BLaER1 (cell line): Measurements from ENCODE around the gene SP1.
"Not testable (repeated sequence)": the region's sequence is repeated elsewhere in the genome, so short reads cannot be mapped to it uniquely, and the experiment has no call there.

Experiments
- H3K27ac ChIP-seq: shearing (Covaris generic); formaldehyde crosslinking; 2 replicates; pipeline ENCODE4 v1.8.1; 2022
- H3K27me3 ChIP-seq: shearing (Covaris generic); formaldehyde crosslinking; 2 replicates; pipeline ENCODE4 v1.8.1; 2022
- H3K36me3 ChIP-seq: shearing (Covaris generic); formaldehyde crosslinking; 2 replicates; pipeline ENCODE4 v1.8.1; 2022
- H3K4me1 ChIP-seq: shearing (Covaris generic); formaldehyde crosslinking; 2 replicates; pipeline ENCODE4 v1.8.1; 2022
- H3K4me2 ChIP-seq: shearing (Covaris generic); formaldehyde crosslinking; 2 replicates; pipeline ENCODE4 v1.8.1; 2022
- H3K4me3 ChIP-seq: shearing (Covaris generic); formaldehyde crosslinking; 2 replicates; pipeline ENCODE4 v1.8.1; 2022
- H3K9ac ChIP-seq: shearing (Covaris generic); formaldehyde crosslinking; 2 replicates; pipeline ENCODE4 v1.8.1; 2022
- H3K9me3 ChIP-seq: shearing (Covaris generic); formaldehyde crosslinking; 2 replicates; pipeline ENCODE4 v1.8.1; 2022
- H4K20me1 ChIP-seq: shearing (Covaris generic); formaldehyde crosslinking; 2 replicates; pipeline ENCODE4 v1.8.1; 2022
- Cebpa-rat ChIP-seq: shearing (Covaris generic); IDR thresholded peaks from 2 replicates; pipeline ENCODE4 v1.8.1; 2022

SP1 gene

GRCh38 chr12:53379389-53380103 lies 430 bp upstream of the SP1 start:
- no peak for TF ChIP-seq Cebpa-rat
- H3K4me1 ChIP-seq: peaks cover 49% of the 10 kb centered on the region
- H3K9me3 ChIP-seq: no peaks in the 10 kb centered on the region
- peaks cover 27% of the 10 kb centered on the region for H3K36me3 ChIP-seq
- peak overlapping the region; percentile 75 for H3K27ac ChIP-seq
- H3K4me2 ChIP-seq: peak overlapping the region; percentile 73
- H3K9ac ChIP-seq: peak overlapping the region; percentile 68; the same call in 1 of the 2 replicates
- H4K20me1 ChIP-seq: peaks cover 38% of the 10 kb centered on the region
- peak overlapping the region; percentile 71 for H3K4me3 ChIP-seq
- H3K27me3 ChIP-seq: no peaks in the 10 kb centered on the region

- Histone ChIP-seq H3K27me3 (no peaks in the 10 kb centered on the region), H3K36me3 (peaks cover 42% of the 10 kb centered on the region), H4K20me1 (peaks cover 53% of the 10 kb centered on the region), H3K4me3 (peak overlapping the region; percentile 71), H3K27ac (peak overlapping the region; percentile 73), H3K4me2 (peak overlapping the region; percentile 90), H3K9me3 (no peaks in the 10 kb centered on the region), H3K9ac (peak overlapping the region; percentile 76), H3K4me1 (peaks cover 64% of the 10 kb centered on the region)
- TF ChIP-seq Cebpa-rat: no peak
These were observed 1.1 kb downstream of the SP1 start for GRCh38 chr12:53380794-53381730.

GRCh38 chr12:53381731-53382630 lies 2.0 kb downstream of the SP1 start:
- no peaks in the 10 kb centered on the region for H3K27me3 ChIP-seq
- peak overlapping the region; percentile 90 for H3K4me2 ChIP-seq
- peaks cover 52% of the 10 kb centered on the region for H3K36me3 ChIP-seq
- H3K9ac ChIP-seq: peak overlapping the region; percentile 76
- peaks cover 62% of the 10 kb centered on the region for H4K20me1 ChIP-seq
- TF ChIP-seq Cebpa-rat: no peak
- peaks cover 74% of the 10 kb centered on the region for H3K4me1 ChIP-seq
- no peaks in the 10 kb centered on the region for H3K9me3 ChIP-seq
- peak overlapping the region; percentile 71 for H3K4me3 ChIP-seq
- H3K27ac ChIP-seq: peak overlapping the region; percentile 73; the same call in 1 of the 2 replicates

GRCh38 chr12:53383258-53383657 lies 3.3 kb downstream of the SP1 start:
- Histone ChIP-seq H3K9me3 (no peaks in the 10 kb centered on the region), H3K4me2 (peak overlapping the region; percentile 90), H3K4me3 (peak overlapping the region; percentile 50), H3K4me1 (peaks cover 84% of the 10 kb centered on the region), H3K27me3 (no peaks in the 10 kb centered on the region), H3K9ac (peak overlapping the region; percentile 36; the same call in 1 of the 2 replicates), H4K20me1 (peaks cover 75% of the 10 kb centered on the region), H3K36me3 (peaks cover 64% of the 10 kb centered on the region), H3K27ac (no peak overlapping the region)
- no peak for TF ChIP-seq Cebpa-rat

- H3K4me3 ChIP-seq: 0 out of 2 replicates have a peak overlapping the region, but pooled peaks have one; percentile 23
- H3K4me2 ChIP-seq: peak overlapping the region; percentile 90
- H3K27me3 ChIP-seq: not testable (repeated sequence)
These were observed 6.4 kb downstream of the SP1 start for GRCh38 chr12:53386381-53386780.

GRCh38 chr12:53388932-53389331 lies 9.0 kb downstream of the SP1 start:
- H3K27me3 ChIP-seq: no peaks in the 10 kb centered on the region
- peaks cover 97% of the 10 kb centered on the region for H4K20me1 ChIP-seq
- no peak overlapping the region for H3K9ac ChIP-seq
- no peaks in the 10 kb centered on the region for H3K9me3 ChIP-seq
- peak overlapping the region; percentile 90 for H3K4me2 ChIP-seq
- H3K4me1 ChIP-seq: peaks cover 70% of the 10 kb centered on the region
- peaks cover 80% of the 10 kb centered on the region for H3K36me3 ChIP-seq
- 0 out of 2 replicates have a peak overlapping the region, but pooled peaks have one; percentile 10 for H3K27ac ChIP-seq
- TF ChIP-seq Cebpa-rat: no peak
- H3K4me3 ChIP-seq: no peak overlapping the region

More at GRCh38 chr12:53386381-53386780, 6.4 kb downstream of the SP1 start:
- not testable (repeated sequence) for H3K9me3 ChIP-seq, H3K9ac ChIP-seq, H3K27ac ChIP-seq
- H3K4me1 ChIP-seq: peaks cover 95% of the 10 kb centered on the region
- peaks cover 78% of the 10 kb centered on the region for H3K36me3 ChIP-seq
- peaks cover 100% of the 10 kb centered on the region for H4K20me1 ChIP-seq

GRCh38 chr12:53389702-53390101 lies 9.7 kb downstream of the SP1 start:
- H3K4me2 ChIP-seq: peak overlapping the region; percentile 90
- no peak overlapping the region for H3K9ac ChIP-seq
- peaks cover 62% of the 10 kb centered on the region for H3K4me1 ChIP-seq
- H3K9me3 ChIP-seq: no peaks in the 10 kb centered on the region
- 0 out of 2 replicates have a peak overlapping the region, but pooled peaks have one; percentile 10 for H3K27ac ChIP-seq
- H4K20me1 ChIP-seq: peaks cover 97% of the 10 kb centered on the region
- TF ChIP-seq Cebpa-rat: no peak
- no peaks in the 10 kb centered on the region for H3K27me3 ChIP-seq
- H3K4me3 ChIP-seq: no peak overlapping the region
- H3K36me3 ChIP-seq: peaks cover 76% of the 10 kb centered on the region

GRCh38 chr12:53391724-53392123 lies 11.7 kb downstream of the SP1 start:
- Histone ChIP-seq H3K4me1 (peaks cover 42% of the 10 kb centered on the region), H3K4me2 (no peak overlapping the region), H3K9me3 (no peaks in the 10 kb centered on the region), H3K36me3 (peaks cover 76% of the 10 kb centered on the region), H3K27ac (no peak overlapping the region), H3K27me3 (no peaks in the 10 kb centered on the region), H4K20me1 (peaks cover 97% of the 10 kb centered on the region), H3K4me3 (no peak overlapping the region), H3K9ac (no peak overlapping the region)
- no peak for TF ChIP-seq Cebpa-rat

- no peak overlapping the region for H3K9ac ChIP-seq
- 0 out of 2 replicates have a peak, but pooled peaks cover 9% of the 10 kb centered on the region for H3K9me3 ChIP-seq
- peaks cover 81% of the 10 kb centered on the region for H3K36me3 ChIP-seq
- H3K4me1 ChIP-seq: no peaks in the 10 kb centered on the region
- peaks cover 77% of the 10 kb centered on the region for H4K20me1 ChIP-seq
- H3K27ac ChIP-seq: no peak overlapping the region
- H3K4me3 ChIP-seq: no peak overlapping the region
- TF ChIP-seq Cebpa-rat: 0 out of 2 replicates have a peak, but pooled peaks have one; percentile 14
- no peak overlapping the region for H3K4me2 ChIP-seq
- no peaks in the 10 kb centered on the region for H3K27me3 ChIP-seq
These were observed 19.9 kb downstream of the SP1 start for GRCh38 chr12:53399896-53400295.

GRCh38 chr12:53402351-53402750 lies 22.4 kb downstream of the SP1 start:
- not testable (repeated sequence) for H3K9me3 ChIP-seq, H3K4me3 ChIP-seq, H3K27me3 ChIP-seq, H3K27ac ChIP-seq, H3K9ac ChIP-seq, H3K4me2 ChIP-seq, H3K4me1 ChIP-seq
- Histone ChIP-seq H4K20me1 (peaks cover 69% of the 10 kb centered on the region), H3K36me3 (peaks cover 84% of the 10 kb centered on the region)
